Measurements from ENCODE around the gene USP15. TPM values are rescaled to one million over a fixed set of nuclear protein-coding genes. Genes with fewer than 3 reads are reported as not detected.

Gene USP15
- total and polyA plus RNA-seq, 8 donors: 16.6 to 220 (median 77.9) TPM

- Histone ChIP-seq H3K27me3 (no peaks in the 10 kb centered on the region), H3K27ac (no peak overlapping the region), H3K4me3 (no peak overlapping the region), H3K9me3 (no peaks in the 10 kb centered on the region), H3K36me3 (no peaks in the 10 kb centered on the region), H3K4me1 (peaks cover 15 to 85% (median 56%) of the 10 kb centered on the region in 4 donors)
- intact Hi-C loops (cut with DNase I; ENCODE audit: low total_unique reads): no loop called here
- TF ChIP-seq POLR2A (IDR thresholded peaks at IDR 0.05) (no peak), EP300 (IDR thresholded peaks at IDR 0.05) (no peak), POLR2AphosphoS5 (IDR thresholded peaks at IDR 0.05) (no peak), CTCF (IDR thresholded peaks at IDR 0.05) (no peak)
- WGBS, 5 donors: 93 to 100% (median 100%) methylated on average over 1 of the region's 1 CpG
- DNase-seq: no peak
These were observed 18.9 kb downstream of the USP15 start for GRCh38 chr12:62279058-62279457.

- intact Hi-C loops (cut with DNase I; ENCODE audit: low total_unique reads): no loop called here
- H3K9me3 ChIP-seq: no peaks in the 10 kb centered on the region
- TF ChIP-seq EP300 (IDR thresholded peaks at IDR 0.05) (no peak), CTCF (IDR thresholded peaks at IDR 0.05) (no peak), POLR2AphosphoS5 (IDR thresholded peaks at IDR 0.05) (no peak), POLR2A (IDR thresholded peaks at IDR 0.05) (no peak)
- H3K4me1 ChIP-seq: peaks cover 15 to 83% (median 49%) of the 10 kb centered on the region in 4 donors
- no peaks in the 10 kb centered on the region for H3K36me3 ChIP-seq
- no peak overlapping the region for H3K4me3 ChIP-seq
- H3K27me3 ChIP-seq: no peaks in the 10 kb centered on the region
- DNase-seq: no peak
- H3K27ac ChIP-seq: no peak overlapping the region
These were observed 19.8 kb downstream of the USP15 start for GRCh38 chr12:62279961-62280360.

- Histone ChIP-seq H3K36me3 (no peaks in the 10 kb centered on the region), H3K4me3 (no peak overlapping the region), H3K27me3 (no peaks in the 10 kb centered on the region), H3K4me1 (peaks cover 11 to 70% (median 36%) of the 10 kb centered on the region in 4 donors), H3K9me3 (no peaks in the 10 kb centered on the region), H3K27ac (no peak overlapping the region)
- no peak for DNase-seq
- intact Hi-C loops (cut with DNase I; ENCODE audit: low total_unique reads): no loop called here
- TF ChIP-seq POLR2A (IDR thresholded peaks at IDR 0.05): no peak
- TF ChIP-seq POLR2AphosphoS5 (IDR thresholded peaks at IDR 0.05): no peak
- no peak for TF ChIP-seq EP300 (IDR thresholded peaks at IDR 0.05)
- TF ChIP-seq CTCF (IDR thresholded peaks at IDR 0.05): no peak
- WGBS, 5 donors: 57 to 68% (median 60%) methylated on average over 2 of the region's 2 CpGs
These were observed 22.0 kb downstream of the USP15 start for GRCh38 chr12:62282057-62282774.

- DNase-seq: no peak
- Histone ChIP-seq H3K4me3 (no peak overlapping the region), H3K36me3 (no peaks in the 10 kb centered on the region), H3K9me3 (no peaks in the 10 kb centered on the region), H3K27ac (no peak overlapping the region), H3K27me3 (no peaks in the 10 kb centered on the region), H3K4me1 (peaks cover 8 to 68% (median 27%) of the 10 kb centered on the region in 4 donors)
- no peak for TF ChIP-seq CTCF (IDR thresholded peaks at IDR 0.05)
- no peak for TF ChIP-seq EP300 (IDR thresholded peaks at IDR 0.05)
- no peak for TF ChIP-seq POLR2A (IDR thresholded peaks at IDR 0.05)
- TF ChIP-seq POLR2AphosphoS5 (IDR thresholded peaks at IDR 0.05): no peak
- intact Hi-C loops (cut with DNase I; ENCODE audit: low total_unique reads): no loop called here
These were observed 24.5 kb downstream of the USP15 start for GRCh38 chr12:62284749-62285148.

All from stomach (tissue), 9 donors.